GM15510 (cell line): ENCODE results near the gene CD151.

ENCODE experiments used
- POLR2A ChIP-seq: IDR thresholded peaks from 3 replicates; pipeline ENCODE4 v1.6.1; 2011; ENCODE audit warnings: borderline replicate concordance; ENCODE audit not compliant: insufficient read length; ENCODE audit errors: extremely low read depth

The CD151 gene

DNA sequence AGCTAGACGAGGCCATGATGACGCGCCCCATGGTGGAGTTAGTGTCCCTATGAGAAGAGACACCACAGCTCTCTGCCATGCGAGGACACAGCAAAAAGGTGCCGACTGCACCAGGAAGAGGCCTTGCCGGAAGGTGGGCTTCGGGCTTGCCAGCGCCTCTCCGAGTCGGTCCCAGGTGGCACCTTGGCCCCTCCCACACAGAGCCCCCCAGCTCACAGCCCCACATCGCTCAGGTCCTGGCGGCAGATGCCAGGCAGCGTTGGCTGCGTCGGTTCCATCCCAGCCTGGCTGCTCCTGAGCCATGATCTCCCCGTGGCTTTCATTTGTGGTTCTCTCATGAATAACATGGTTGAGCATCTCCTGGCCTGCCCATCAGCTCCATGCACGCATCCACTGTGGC, 53.8 kb downstream of the CD151 start:
- no peak for TF ChIP-seq POLR2A

DNA sequence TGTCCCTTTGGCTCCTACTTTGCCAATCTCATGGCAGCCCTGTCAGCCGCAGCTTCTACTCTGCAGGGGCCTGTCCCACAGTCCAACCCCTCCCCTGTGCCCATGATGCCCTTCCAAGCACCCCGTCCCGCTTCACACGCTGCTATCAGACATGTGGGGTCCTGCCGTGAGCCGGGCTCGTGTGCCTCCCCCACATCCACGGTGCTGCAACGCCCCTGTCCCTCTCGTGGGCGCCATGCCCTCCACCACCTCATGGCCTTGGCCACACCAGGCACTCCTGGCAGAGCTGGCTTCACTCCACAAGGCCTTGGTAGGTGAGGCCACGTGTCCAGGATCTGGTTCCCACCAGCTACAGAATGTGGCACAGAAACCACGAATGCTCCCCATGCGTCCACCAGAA, 54.8 kb downstream of the CD151 start:
- no peak for TF ChIP-seq POLR2A
